HFFc6 (cell line): ENCODE results near the gene FBXW4. TPM values are rescaled to one million over a fixed set of nuclear protein-coding genes. Genes with fewer than 3 reads are reported as not detected.

Source experiments
- DNase-seq: peaks from one replicate; pipeline ENCODE4 v3.0.0-alpha.2; 2018
- H3K27ac Mint-ChIP-seq: 2 replicates; pipeline ENCODE4 v1.8.0; 2020; ENCODE audit warnings: mild to moderate bottlenecking, mixed read lengths
- H3K27me3 Mint-ChIP-seq: 2 replicates; pipeline ENCODE4 v1.8.0; 2021; ENCODE audit warnings: mild to moderate bottlenecking, moderate library complexity, mixed read lengths; ENCODE audit not compliant: insufficient read depth
- H3K36me3 Mint-ChIP-seq: 2 replicates; pipeline ENCODE4 v1.8.0; 2021; ENCODE audit warnings: low read depth, mixed read lengths
- H3K4me1 Mint-ChIP-seq: 2 replicates; pipeline ENCODE4 v1.8.0; 2020; ENCODE audit warnings: low read depth, mixed read lengths
- H3K4me3 Mint-ChIP-seq: 2 replicates; pipeline ENCODE4 v1.8.0; 2020; ENCODE audit warnings: mild to moderate bottlenecking, moderate library complexity, mixed read lengths
- H3K9me3 Mint-ChIP-seq: 2 replicates; pipeline ENCODE4 v1.8.0; 2020; ENCODE audit warnings: mild to moderate bottlenecking, mixed read lengths
- CTCF ChIP-seq: fragments of 200-600 bp; sonication (generic); IDR thresholded peaks from 2 replicates; pipeline ENCODE4 v1.5.0; 2021; ENCODE audit warnings: antibody characterized with exemption, mild to moderate bottlenecking
- total RNA-seq, 6 experiments: library from RNA; stranded (reverse); fragmentation: NEBNext Ultra II Directional; extraction: Animal tissue kit (Norgen Biotek cat#: 25700); gene quantifications; 2 replicates in 1 of 6; 3 replicates in 5 of 6; pipeline ENCODE4 v1.2.3, GENCODE V29; 2021

The FBXW4 gene
- total RNA-seq, 6 experiments from 2014 or later = 22.9 to 33.3 (median 28.8) TPM

GRCh38 chr10:101726115-101726387 is 31.1 kb upstream of the FBXW4 start:
- Mint-ChIP-seq H3K9me3 (no peaks in the 10 kb centered on the region), H3K4me1 (no peaks in the 10 kb centered on the region)

GRCh38 chr10:101725296-101726114 is 30.5 kb upstream of the FBXW4 start:
- Mint-ChIP-seq H3K4me3 (no peak overlapping the region), H3K9me3 (no peaks in the 10 kb centered on the region), H3K36me3 (no peaks in the 10 kb centered on the region), H3K27me3 (peaks cover 41% of the 10 kb centered on the region), H3K27ac (no peak overlapping the region), H3K4me1 (no peaks in the 10 kb centered on the region)
- no peak for TF ChIP-seq CTCF
- DNase-seq = no peak

More at GRCh38 chr10:101726115-101726387, 31.1 kb upstream of the FBXW4 start:
- TF ChIP-seq CTCF = no peak
- Mint-ChIP-seq H3K27ac (no peak overlapping the region), H3K27me3 (peaks cover 43% of the 10 kb centered on the region), H3K36me3 (no peaks in the 10 kb centered on the region), H3K4me3 (no peak overlapping the region)
- DNase-seq = no peak

- Mint-ChIP-seq H3K27me3 (peaks cover 44% of the 10 kb centered on the region), H3K4me1 (no peaks in the 10 kb centered on the region), H3K9me3 (no peaks in the 10 kb centered on the region), H3K27ac (no peak overlapping the region), H3K4me3 (no peak overlapping the region), H3K36me3 (no peaks in the 10 kb centered on the region)
- DNase-seq = no peak
- TF ChIP-seq CTCF = no peak
Observed at GRCh38 chr10:101724446-101724845, 29.5 kb upstream of the FBXW4 start.

GRCh38 chr10:101723176-101723575 is 28.2 kb upstream of the FBXW4 start:
- TF ChIP-seq CTCF = no peak
- DNase-seq = no peak
- H3K27ac Mint-ChIP-seq = no peak overlapping the region
- H3K9me3 Mint-ChIP-seq = no peaks in the 10 kb centered on the region
- peaks cover 38% of the 10 kb centered on the region for H3K27me3 Mint-ChIP-seq
- H3K4me3 Mint-ChIP-seq = no peak overlapping the region
- no peaks in the 10 kb centered on the region for H3K36me3 Mint-ChIP-seq
- no peaks in the 10 kb centered on the region for H3K4me1 Mint-ChIP-seq

GRCh38 chr10:101721806-101722205 is 26.8 kb upstream of the FBXW4 start:
- Mint-ChIP-seq H3K36me3 (no peaks in the 10 kb centered on the region), H3K4me1 (no peaks in the 10 kb centered on the region), H3K9me3 (no peaks in the 10 kb centered on the region), H3K27ac (no peak overlapping the region), H3K27me3 (peaks cover 35% of the 10 kb centered on the region), H3K4me3 (no peak overlapping the region)
- no peak for DNase-seq
- no peak for TF ChIP-seq CTCF
